H1 (cell line): Measurements from ENCODE around the gene LRCH3. TPM values are rescaled to one million over a fixed set of nuclear protein-coding genes. Genes with fewer than 3 reads are reported as not detected.

ENCODE experiments used
- CTCF ChIA-PET: fragments of 300-600 bp; sonication (Branson Sonifier 250); formaldehyde crosslinking; loops from one replicate; lab custom pipeline; 2021; ENCODE audit not compliant: partially characterized antibody; lab: Charles Lee
- POLR2A ChIA-PET: fragments of 300-600 bp; sonication (Branson Sonifier 250); formaldehyde crosslinking; loops from one replicate; lab custom pipeline; 2021; ENCODE audit warnings: inconsistent platforms; ENCODE audit not compliant: partially characterized antibody; lab: Charles Lee
- DNase-seq, 2 experiments: peaks; one replicate each; pipeline versions ENCODE4 v3.0.0 to v3.0.0-alpha.2; 2010 to 2022; ENCODE audit warnings: low spot score in 2 of 2, low read depth in 1 of 2, mixed read lengths in 1 of 2
- FAIRE-seq: peaks from 2 replicates; lab custom pipeline; 2011; peaks lifted over from hg19 to GRCh38; lab: Jason Lieb, UNC
- H2AFZ ChIP-seq: 2 replicates; pipeline ENCODE4 v1.8.1; 2012; ENCODE audit warnings: low read length, inconsistent platforms
- H2AK5ac ChIP-seq: 2 replicates; pipeline ENCODE4 v1.6.1; 2013; ENCODE audit warnings: low read depth, low read length
- H2BK120ac ChIP-seq: replicated peaks from 2 replicates; pipeline ENCODE3; 2013; ENCODE audit warnings: low read depth, low read length, inconsistent platforms
- H2BK12ac ChIP-seq: 2 replicates; pipeline ENCODE4 v1.6.1; 2013; ENCODE audit warnings: low read depth, low read length
- H2BK15ac ChIP-seq: 2 replicates; pipeline ENCODE4 v1.6.1; 2013; ENCODE audit warnings: low read length
- H2BK20ac ChIP-seq: 2 replicates; pipeline ENCODE4 v1.6.1; 2013; ENCODE audit warnings: low read length
- H2BK5ac ChIP-seq: 2 replicates; pipeline ENCODE4 v1.6.1; 2013; ENCODE audit warnings: low read depth, low read length
- H3K14ac ChIP-seq: 2 replicates; pipeline ENCODE4 v1.6.1; 2013; ENCODE audit warnings: inconsistent platforms; ENCODE audit not compliant: insufficient read length
- H3K18ac ChIP-seq: 2 replicates; pipeline ENCODE4 v1.6.1; 2013; ENCODE audit warnings: low read length; ENCODE audit errors: extremely low read depth
- H3K23ac ChIP-seq: 2 replicates; pipeline ENCODE4 v1.6.1; 2013; ENCODE audit warnings: inconsistent platforms; ENCODE audit not compliant: insufficient read length
- H3K23me2 ChIP-seq: 2 replicates; pipeline ENCODE4 v1.6.1; 2013; ENCODE audit warnings: low read depth, low read length
- H3K27ac ChIP-seq: 2 replicates; pipeline ENCODE4 v1.6.1; 2011; ENCODE audit warnings: low read depth, low read length, inconsistent platforms
- H3K27me3 ChIP-seq, 4 experiments: replicated peaks in 1 of 4; 1 replicate in 1 of 4; 2 replicates in 3 of 4; pipeline versions ENCODE4 v1.6.1 to v1.8.1; 2011 to 2013; ENCODE audit warnings: low read length in 3 of 4, mild to moderate bottlenecking in 3 of 4, inconsistent platforms in 2 of 4, mixed read lengths in 2 of 4, moderate library complexity in 1 of 4; ENCODE audit not compliant: control insufficient read depth in 3 of 4, insufficient read depth in 3 of 4; ENCODE audit errors: extremely low read depth in 1 of 4
- H3K36me3 ChIP-seq, 4 experiments: 2 replicates each; pipeline versions ENCODE4 v1.6.1 to v1.8.1; 2011 to 2013; ENCODE audit warnings: mild to moderate bottlenecking in 4 of 4, low read length in 3 of 4, moderate library complexity in 2 of 4, control low read depth in 1 of 4, inconsistent platforms in 1 of 4; ENCODE audit not compliant: insufficient read depth in 4 of 4, control insufficient read depth in 2 of 4
- H3K4ac ChIP-seq: replicated peaks from 2 replicates; pipeline ENCODE3; 2013; ENCODE audit warnings: low read length, low read depth, mixed read lengths, inconsistent platforms; ENCODE audit not compliant: insufficient read length
- H3K4me1 ChIP-seq, 4 experiments: replicated peaks in 1 of 4; 1 replicate in 1 of 4; 2 replicates in 3 of 4; pipeline versions ENCODE4 v1.6.1 to v1.8.1; 2011 to 2013; ENCODE audit warnings: low read length in 3 of 4, inconsistent platforms in 2 of 4, mixed read lengths in 1 of 4; ENCODE audit not compliant: insufficient read depth in 4 of 4, control insufficient read depth in 3 of 4
- H3K4me2 ChIP-seq, 2 experiments: 2 replicates each; pipeline versions ENCODE4 v1.6.1 to v1.8.1; 2011 to 2013; ENCODE audit warnings: low read depth in 2 of 2, low read length in 2 of 2, control low read depth in 1 of 2, inconsistent platforms in 1 of 2, mild to moderate bottlenecking in 1 of 2; ENCODE audit not compliant: insufficient read depth in 1 of 2
- H3K4me3 ChIP-seq, 4 experiments: fragments of 200-600, 300-600 bp in 1 of 4; sonication (generic), shearing (Covaris generic), sonication (Bioruptor Twin) in 1 of 4; 2 replicates each; pipeline versions ENCODE4 v1.5.1 to v1.8.1; 2011 to 2016; ENCODE audit warnings: low read length in 4 of 4, low read depth in 3 of 4, control low read depth in 2 of 4, inconsistent platforms in 2 of 4, mild to moderate bottlenecking in 2 of 4, mixed read lengths in 1 of 4, moderate library complexity in 1 of 4; ENCODE audit not compliant: insufficient read depth in 2 of 4; ENCODE audit errors: extremely low read depth in 1 of 4
- H3K56ac ChIP-seq: replicated peaks from 2 replicates; pipeline ENCODE3; 2013; ENCODE audit warnings: low read depth, mild to moderate bottlenecking, mixed read lengths, low read length, inconsistent platforms; ENCODE audit not compliant: insufficient read length
- H3K79me1 ChIP-seq: 2 replicates; pipeline ENCODE4 v1.6.1; 2013; ENCODE audit warnings: low read depth, low read length, control low read depth
- H3K79me2 ChIP-seq, 2 experiments: 2 replicates each; pipeline versions ENCODE4 v1.6.1 to v1.8.1; 2012 to 2013; ENCODE audit warnings: low read length in 2 of 2, mild to moderate bottlenecking in 2 of 2, inconsistent platforms in 1 of 2; ENCODE audit not compliant: insufficient read depth in 2 of 2, control insufficient read depth in 1 of 2
- H3K9ac ChIP-seq, 4 experiments: replicated peaks in 1 of 4; 1 replicate in 1 of 4; 2 replicates in 3 of 4; pipeline versions ENCODE4 v1.6.1 to v1.8.1; 2011 to 2013; ENCODE audit warnings: low read depth in 3 of 4, low read length in 3 of 4, control low read depth in 2 of 4, mild to moderate bottlenecking in 2 of 4, moderate library complexity in 2 of 4, inconsistent platforms in 1 of 4; ENCODE audit errors: extremely low read depth in 1 of 4
- H3K9me3 ChIP-seq, 2 experiments: 2 replicates each; pipeline versions ENCODE4 v1.6.1 to v1.8.1; 2012 to 2013; ENCODE audit warnings: mild to moderate bottlenecking in 2 of 2, moderate library complexity in 2 of 2, control low read depth in 1 of 2, inconsistent platforms in 1 of 2, low read depth in 1 of 2, low read length in 1 of 2, mixed read lengths in 1 of 2; ENCODE audit not compliant: insufficient read depth in 2 of 2
- H4K20me1 ChIP-seq, 2 experiments: replicated peaks in 1 of 2; 2 replicates each; pipeline versions ENCODE3 to v1.8.1; 2011 to 2013; ENCODE audit warnings: inconsistent platforms in 2 of 2, low read length in 2 of 2, mild to moderate bottlenecking in 1 of 2; ENCODE audit not compliant: insufficient read depth in 2 of 2, control insufficient read depth in 1 of 2
- H4K5ac ChIP-seq: 2 replicates; pipeline ENCODE4 v1.6.1; 2013; ENCODE audit warnings: low read length, low read depth, mixed read lengths, inconsistent platforms; ENCODE audit not compliant: insufficient read length
- H4K8ac ChIP-seq: 2 replicates; pipeline ENCODE4 v1.8.0; 2013; ENCODE audit warnings: mild to moderate bottlenecking, moderate library complexity, low read length, inconsistent platforms; ENCODE audit not compliant: insufficient read depth; ENCODE audit errors: extremely low read depth
- H4K91ac ChIP-seq: replicated peaks from 2 replicates; pipeline ENCODE3; 2013; ENCODE audit warnings: low read length, mixed read lengths, inconsistent platforms; ENCODE audit not compliant: insufficient read length
- CREB1 ChIP-seq: IDR thresholded peaks from 2 replicates; pipeline ENCODE4 v1.6.1; 2012; ENCODE audit warnings: inconsistent platforms
- WGBS, 2 experiments: shearing (Covaris generic) in 1 of 2; methylation state at CpG; one replicate each; pipeline versions ENCODE4 v1.1.6 to v1.1.7; 2013 to 2015; ENCODE audit warnings: low lambda C conversion rate in 2 of 2, mixed read lengths in 2 of 2, inconsistent platforms in 1 of 2, low coverage in 1 of 2, missing lambda C conversion rate in 1 of 2; ENCODE audit not compliant: insufficient replicate concordance in 2 of 2, insufficient coverage in 1 of 2, insufficient read length in 1 of 2; ENCODE audit errors: extremely low coverage in 1 of 2, missing lambda C conversion rate in 1 of 2; 5-methylcytosine and 5-hydroxymethylcytosine counted together
- polyA plus RNA-seq, 7 experiments: library from polyadenylated mRNA; depleted of rRNA in 3 of 7; stranded (reverse) in 5 of 7; unstranded in 2 of 7; fragments of >200 nt in 5 of 7; fragments of 200-250 nt in 2 of 7; gene quantifications; 1 replicate in 5 of 7; 2 replicates in 1 of 7; 4 replicates in 1 of 7; pipeline versions ENCODE4 v1.2.1 to v1.2.3, GENCODE V29; 2011 to 2013; ENCODE audit warnings: missing spikeins in 2 of 7, mixed read lengths in 2 of 7
- total RNA-seq: library from RNA; stranded (reverse); fragmentation: NEBNext Ultra II Directional; extraction: Animal tissue kit (Norgen Biotek cat#: 25700); gene quantifications from 2 replicates; pipeline ENCODE4 v1.2.1, GENCODE V29; 2021

The LRCH3 gene
- total and polyA plus RNA-seq, 2 of the 8 experiments (the other 6 are each of a cell fraction or from before 2014, with no cell fraction given) = 58.4 to 66.0 TPM

DNA sequence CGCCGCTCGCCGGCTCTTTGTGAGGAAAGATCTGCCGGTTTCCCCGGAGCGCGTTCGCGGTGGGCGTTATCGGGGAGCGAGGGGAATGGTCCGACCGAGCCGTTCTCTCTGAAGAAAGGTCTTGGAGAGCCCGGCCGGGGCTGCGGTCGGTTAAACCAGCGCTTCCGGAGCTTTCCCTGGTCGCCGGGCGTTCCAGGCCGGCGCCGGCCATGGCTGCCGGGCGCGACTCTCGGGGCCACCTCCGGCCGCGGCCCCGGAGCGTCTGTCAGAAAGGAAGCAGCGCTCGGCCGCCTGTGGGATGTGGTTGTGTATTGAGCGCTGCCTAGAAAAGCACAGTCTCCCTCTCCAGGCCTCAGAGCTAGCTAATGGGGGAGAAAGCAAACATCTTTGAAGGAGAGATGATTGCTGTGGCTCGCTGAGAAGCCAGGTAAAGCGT is 40.6 kb upstream of the LRCH3 start:
- Histone ChIP-seq H2BK15ac (no peak overlapping the region), H2BK120ac (no peak overlapping the region), H2BK12ac (no peak overlapping the region), H3K36me3 (no peaks in the 10 kb centered on the region), H3K14ac (no peak overlapping the region), H2AK5ac (no peak overlapping the region), H4K5ac (no peak overlapping the region), H3K4ac (no peak overlapping the region), H3K56ac (peak overlapping the region; percentile 52), H3K9ac (peak overlapping the region in 2 of 4 experiments; percentile 0 to 8; a peak in 1 of 7 replicates), H3K18ac (peak overlapping the region; percentile 56; the same call in 1 of the 2 replicates), H4K91ac (no peak overlapping the region), H3K4me3 (peak overlapping the region; percentile 55 to 95 (median 78)), H4K8ac (no peak overlapping the region), H3K27me3 (peaks cover 0 to 25% (median 13%) of the 10 kb centered on the region in 4 experiments; a peak in 6 of 7 replicates), H3K9me3 (no peaks in the 10 kb centered on the region), H4K20me1 (peaks cover 0 to 3% of the 10 kb centered on the region in 2 experiments), H2BK20ac (no peak overlapping the region), H3K4me2 (peak overlapping the region; percentile 89 to 96), H3K27ac (no peak overlapping the region), H3K23me2 (peaks cover 15% of the 10 kb centered on the region; the same call in 1 of the 2 replicates), H2AFZ (peak overlapping the region; percentile 37; the same call in 1 of the 2 replicates), H3K79me2 (peaks cover 0 to 10% of the 10 kb centered on the region in 2 experiments; a peak in 1 of 4 replicates), H3K23ac (no peak overlapping the region), H2BK5ac (no peak overlapping the region), H3K79me1 (no peaks in the 10 kb centered on the region), H3K4me1 (peaks cover 0 to 8% (median 3%) of the 10 kb centered on the region in 4 experiments; a peak in 6 of 7 replicates)
- WGBS, 2 experiments = 1% methylated on average over 35 of the region's 43 CpGs; no CpG with 5 or more reads in 1 of the 2 experiments
- DNase-seq (peak in 1 of 2 experiments; percentile 76), FAIRE-seq (no peak)
- ChIA-PET CTCF (interaction anchor here (0.6 to 1.8 kb wide), 6 partner anchors 8 to 355 kb away, joined by 3 to 4 read pairs (median 3); no protein-coding TSS in a partner anchor), POLR2A (no interaction called here)
- TF ChIP-seq CREB1 = no peak
